Endothelial cell of umbilical vein (primary cell): ENCODE measurements around the gene GMEB2. TPM values are rescaled to one million over a fixed set of nuclear protein-coding genes. Genes with fewer than 3 reads are reported as not detected.

ENCODE experiments used
- BruUV-seq: library from RNA; stranded (reverse); fragments of 400-500 nt; replicated peaks from 2 replicates; lab custom pipeline; 2021; lab: Mats Ljungman, UMichigan
- CTCF ChIA-PET: fragments of 300-600, 350-600 bp; sonication (Branson Sonifier 250); formaldehyde crosslinking; loops from one replicate; lab custom pipeline; 2021; ENCODE audit warnings: antibody characterized with exemption, inconsistent platforms; lab: Charles Lee
- POLR2A ChIA-PET: fragments of 300-600, 350-600 bp; sonication (Branson Sonifier 250); formaldehyde crosslinking; loops from one replicate; lab custom pipeline; 2021; ENCODE audit warnings: antibody characterized with exemption, inconsistent platforms; lab: Charles Lee
- DNase-seq: peaks from one replicate; pipeline ENCODE4 v3.0.0-alpha.2; 2011; ENCODE audit warnings: low read depth, low spot score
- FAIRE-seq: peaks from 2 replicates; lab custom pipeline; 2011; peaks lifted over from hg19 to GRCh38; lab: Jason Lieb, UNC
- H2AFZ ChIP-seq: 2 replicates; pipeline ENCODE4 v1.6.0; 2012; ENCODE audit warnings: low read depth, low read length, control low read depth, inconsistent platforms
- H3K27ac ChIP-seq: 2 replicates; pipeline ENCODE4 v1.5.1; 2011; ENCODE audit warnings: low read depth, mild to moderate bottlenecking, control low read depth, low read length, moderate library complexity; ENCODE audit not compliant: insufficient read depth
- H3K27me3 ChIP-seq, 2 experiments: 2 replicates each; pipeline versions ENCODE4 v1.6.0 to v1.6.1; 2011; ENCODE audit warnings: low read length in 2 of 2, mixed read lengths in 1 of 2; ENCODE audit not compliant: control insufficient read depth in 2 of 2, insufficient read depth in 2 of 2
- H3K36me3 ChIP-seq, 2 experiments: 2 replicates in 1 of 2; 3 replicates in 1 of 2; pipeline ENCODE4 v1.5.1; 2011; ENCODE audit warnings: low read length in 2 of 2, mild to moderate bottlenecking in 1 of 2, moderate library complexity in 1 of 2; ENCODE audit not compliant: control insufficient read depth in 2 of 2, insufficient read depth in 2 of 2; ENCODE audit errors: extremely low read depth in 1 of 2
- H3K4me1 ChIP-seq: 3 replicates; pipeline ENCODE4 v1.5.1; 2011; ENCODE audit warnings: mild to moderate bottlenecking, low read length; ENCODE audit not compliant: control insufficient read depth, insufficient read depth; ENCODE audit errors: extremely low read depth
- H3K4me2 ChIP-seq: 2 replicates; pipeline ENCODE4 v1.6.1; 2011; ENCODE audit warnings: low read length, control low read depth, mixed read lengths; ENCODE audit not compliant: insufficient read depth
- H3K4me3 ChIP-seq, 3 experiments: fragments of 200-600 bp in 1 of 3; sonication (generic), shearing (Covaris generic) in 1 of 3; replicated peaks in 1 of 3; 2 replicates each; pipeline ENCODE4 v1.5.1; 2011 to 2016; ENCODE audit warnings: control low read depth in 3 of 3, low read length in 3 of 3, mild to moderate bottlenecking in 2 of 3, inconsistent platforms in 1 of 3, low read depth in 1 of 3, moderate library complexity in 1 of 3; ENCODE audit not compliant: insufficient read depth in 1 of 3
- H3K79me2 ChIP-seq: 2 replicates; pipeline ENCODE4 v1.6.0; 2012; ENCODE audit warnings: low read length, inconsistent platforms; ENCODE audit not compliant: control insufficient read depth, insufficient read depth
- H3K9ac ChIP-seq: replicated peaks from 2 replicates; pipeline ENCODE3; 2011; ENCODE audit warnings: low read length, control low read depth; ENCODE audit not compliant: insufficient read depth; ENCODE audit errors: extremely low read depth
- H3K9me1 ChIP-seq: replicated peaks from 3 replicates; pipeline ENCODE4 v1.6.0; 2011; ENCODE audit warnings: mild to moderate bottlenecking, low read length; ENCODE audit not compliant: control insufficient read depth, insufficient read depth; ENCODE audit errors: extremely low read depth
- H3K9me3 ChIP-seq: replicated peaks from 2 replicates; pipeline ENCODE4 v1.5.1; 2012; ENCODE audit warnings: low read length, inconsistent platforms; ENCODE audit not compliant: control insufficient read depth, insufficient read depth
- H4K20me1 ChIP-seq: replicated peaks from 2 replicates; pipeline ENCODE3; 2011; ENCODE audit warnings: mild to moderate bottlenecking, low read length; ENCODE audit not compliant: control insufficient read depth, insufficient read depth; ENCODE audit errors: extremely low read depth
- CTCF ChIP-seq, 2 donors: IDR thresholded peaks; 1 replicate in 1 of 2; 2 replicates in 1 of 2; pipeline ENCODE4 v1.5.1; 2011; ENCODE audit warnings: low read length in 2 of 2, mild to moderate bottlenecking in 2 of 2, moderate library complexity in 2 of 2, control low read depth in 1 of 2, inconsistent platforms in 1 of 2, low read depth in 1 of 2; ENCODE audit not compliant: insufficient read depth in 1 of 2; ENCODE audit errors: extremely low read depth in 1 of 2
- EZH2 ChIP-seq: IDR thresholded peaks from 2 replicates; pipeline ENCODE4 v1.6.1; 2012; ENCODE audit warnings: borderline replicate concordance, low read depth, mild to moderate bottlenecking, moderate library complexity, low read length, inconsistent platforms; ENCODE audit not compliant: severe bottlenecking
- FOS ChIP-seq: IDR thresholded peaks from 2 replicates; pipeline ENCODE4 v1.6.1; 2011; ENCODE audit warnings: mild to moderate bottlenecking, low read length, moderate library complexity, borderline replicate concordance; ENCODE audit not compliant: insufficient read depth
- MYC ChIP-seq: IDR thresholded peaks from one replicate; pipeline ENCODE4 v1.6.1; 2011; ENCODE audit warnings: mild to moderate bottlenecking, low read depth, low read length
- POLR2A ChIP-seq: IDR thresholded peaks from 2 replicates; pipeline ENCODE4 v1.6.1; 2012; ENCODE audit warnings: low read depth, mild to moderate bottlenecking, control low read depth, low read length
- POLR2AphosphoS5 ChIP-seq: IDR thresholded peaks from 2 replicates; pipeline ENCODE4 v1.6.1; 2012; ENCODE audit warnings: low read depth, mild to moderate bottlenecking, control low read depth, low read length, moderate library complexity; ENCODE audit not compliant: insufficient read depth
- dilution Hi-C: fragments of 300-500 bp; cut with MboI; formaldehyde crosslinking; loops from one replicate; pipeline ENCODE4 v1.15.0; 2019; ENCODE audit warnings: low sequenced_read_pairs; ENCODE audit not compliant: extremely low pct_ligation_motif_present
- intact Hi-C: fragments of 100-400 bp; cut with micrococcal nuclease; formaldehyde crosslinking; loops from one replicate; pipeline ENCODE4 v1.10.0; 2022
- polyA plus RNA-seq, 4 experiments: library from polyadenylated mRNA; depleted of rRNA in 3 of 4; stranded (reverse) in 3 of 4; unstranded in 1 of 4; fragments of >200 nt; gene quantifications; 2 replicates each; pipeline versions ENCODE4 v1.2.1 to v1.2.3, GENCODE V29; 2011 to 2012; ENCODE audit warnings: missing spikeins in 1 of 4
- total RNA-seq: library from RNA; stranded (reverse); gene quantifications from 2 replicates; pipeline ENCODE4 v1.2.3, GENCODE V29; 2021

The GMEB2 gene
- total and polyA plus RNA-seq, 2 donors (not counting 3 experiments of a cell fraction or from before 2014, with no cell fraction given): 12.7 to 14.1 TPM

GRCh38 chr20:63562461-63563224, 64.3 kb downstream of the GMEB2 start:
- DNase-seq (no peak), FAIRE-seq (no peak)
- BruUV-seq: no TSS peak
- H3K36me3 ChIP-seq: peaks cover 0 to 17% of the 10 kb centered on the region in 2 experiments
- TF ChIP-seq POLR2A (no peak), POLR2AphosphoS5 (no peak), FOS (no peak), EZH2 (no peak), CTCF (IDR thresholded peaks at IDR 0.05; ENCODE audit: extremely low read depth in 1 of 2, insufficient read depth in 1 of 2, low read depth in 1 of 2, low read length in 2 of 2) (no peak), MYC (no peak)
- H2AFZ ChIP-seq: no peak overlapping the region
- H3K27me3 ChIP-seq: no peaks in the 10 kb centered on the region
- H3K27ac ChIP-seq: no peak overlapping the region
- POLR2A ChIA-PET: no interaction called here
- no peaks in the 10 kb centered on the region for H4K20me1 ChIP-seq
- H3K4me1 ChIP-seq: no peaks in the 10 kb centered on the region
- intact Hi-C loops (no loop called here), dilution Hi-C loops (no loop called here)
- no peaks in the 10 kb centered on the region for H3K79me2 ChIP-seq
- CTCF ChIA-PET: no interaction called here
- H3K9me3 ChIP-seq: no peaks in the 10 kb centered on the region
- H3K9me1 ChIP-seq: no peaks in the 10 kb centered on the region
- no peak overlapping the region for H3K9ac ChIP-seq
- no peak overlapping the region for H3K4me3 ChIP-seq
- no peak overlapping the region for H3K4me2 ChIP-seq
